Esophagus squamous epithelium (tissue), 5 donors: ENCODE measurements around the gene ZNF217. TPM values are rescaled to one million over a fixed set of nuclear protein-coding genes. Genes with fewer than 3 reads are reported as not detected.

ENCODE experiments used
- DNase-seq: peaks from one replicate; lab custom pipeline; 2025; lab: John Stamatoyannopoulos, UW
- H3K27ac ChIP-seq, 4 donors: fragments of 200-600 bp; sonication (generic); one replicate each; pipeline ENCODE4 v1.5.1; 2016 to 2019; ENCODE audit warnings: mild to moderate bottlenecking in 1 of 4
- H3K27me3 ChIP-seq, 4 donors: fragments of 200-600 bp; sonication (generic); 1 replicate in 3 of 4; 2 replicates in 1 of 4; pipeline versions ENCODE4 v1.5.1 to v1.6.0; 2017 to 2021; ENCODE audit warnings: antibody characterized with exemption in 1 of 4
- H3K36me3 ChIP-seq, 3 donors: fragments of 200-600 bp; sonication (generic); one replicate each; pipeline ENCODE4 v1.5.1; 2016 to 2019
- H3K4me1 ChIP-seq, 3 donors: fragments of 200-600 bp; sonication (generic); one replicate each; pipeline ENCODE4 v1.5.1; 2017 to 2019
- H3K4me3 ChIP-seq, 4 donors: fragments of 200-600 bp; sonication (generic); 1 replicate in 3 of 4; 2 replicates in 1 of 4; pipeline ENCODE4 v1.5.1; 2016 to 2019; ENCODE audit warnings: mild to moderate bottlenecking in 2 of 4, moderate library complexity in 1 of 4
- H3K9me3 ChIP-seq, 3 donors: fragments of 200-600 bp; sonication (generic); one replicate each; pipeline ENCODE4 v1.5.1; 2016 to 2019
- CTCF ChIP-seq, 6 experiments: fragments of 450-650 bp in 4 of 6; fragments of 200-600 bp in 2 of 6; sonication (generic) in 2 of 6; IDR thresholded peaks; one replicate each; pipeline ENCODE4 v1.5.1; 2016 to 2019; ENCODE audit warnings: antibody characterized with exemption in 6 of 6, mild to moderate bottlenecking in 4 of 6, moderate library complexity in 4 of 6
- POLR2A ChIP-seq, 4 donors: fragments of 450-650 bp; IDR thresholded peaks; one replicate each; pipeline ENCODE4 v1.6.1; 2017; ENCODE audit warnings: antibody characterized with exemption in 4 of 4, mild to moderate bottlenecking in 4 of 4, moderate library complexity in 3 of 4
- WGBS, 2 donors: methylation state at CpG; one replicate each; pipeline ENCODE4 v1.1.5; 2018; 5-methylcytosine and 5-hydroxymethylcytosine counted together
- intact Hi-C: fragments of 100-400 bp; cut with DNase I; formaldehyde crosslinking; loops from one replicate; pipeline ENCODE4 v1.15.0; 2022
- total RNA-seq, 4 donors: library from RNA; depleted of rRNA; stranded (reverse); fragments of >200 nt; gene quantifications; one replicate each; pipeline ENCODE4 v1.1.0, GENCODE V29; 2016
- donor health status: DM: yes; HTN: yes; CAD: no.

The ZNF217 gene
- total RNA-seq, 4 donors from 2014 or later: 20.7 to 27.5 (median 22.2) TPM

- Histone ChIP-seq H3K9me3 (no peaks in the 10 kb centered on the region), H3K36me3 (peaks cover 11 to 40% (median 22%) of the 10 kb centered on the region in 3 donors), H3K4me3 (peak overlapping the region in 2 of 4 donors; percentile 2 to 26), H3K4me1 (peaks cover 36 to 95% (median 65%) of the 10 kb centered on the region in 3 donors), H3K27me3 (no peaks in the 10 kb centered on the region), H3K27ac (peak overlapping the region; percentile 70 to 86 (median 83))
- no peak for DNase-seq
- TF ChIP-seq POLR2A (IDR thresholded peaks at IDR 0.05) (no peak), CTCF (IDR thresholded peaks at IDR 0.05) (no peak)
- 83 to 90% methylated on average over 7 to 9 of the region's 9 CpGs for whole genome bisulfite sequencing, 2 donors
- intact Hi-C loops: no loop called here
These were observed 11.4 kb downstream of the ZNF217 start for GRCh38 chr20:53582251-53582570.

GRCh38 chr20:53581444-53582250 lies 12.0 kb downstream of the ZNF217 start:
- 66 to 73% methylated on average over 23 to 30 of the region's 44 CpGs for WGBS, 2 donors
- Histone ChIP-seq H3K9me3 (no peaks in the 10 kb centered on the region), H3K4me1 (peaks cover 36 to 90% (median 59%) of the 10 kb centered on the region in 3 donors), H3K4me3 (peak overlapping the region in 3 of 4 donors; percentile 2 to 26 (median 15)), H3K36me3 (peaks cover 17 to 46% (median 26%) of the 10 kb centered on the region in 3 donors), H3K27me3 (no peaks in the 10 kb centered on the region), H3K27ac (peak overlapping the region; percentile 70 to 86 (median 83))
- no peak for DNase-seq
- intact Hi-C loops: no loop called here
- TF ChIP-seq POLR2A (IDR thresholded peaks at IDR 0.05) (peak in 1 of 4 donors; percentile 46), CTCF (IDR thresholded peaks at IDR 0.05) (no peak)

GRCh38 chr20:53580376-53581111 lies 13.1 kb downstream of the ZNF217 start:
- Histone ChIP-seq H3K27ac (peak overlapping the region; percentile 72 to 86 (median 83)), H3K27me3 (no peaks in the 10 kb centered on the region), H3K9me3 (no peaks in the 10 kb centered on the region), H3K4me3 (peak overlapping the region in 3 of 4 donors; percentile 6 to 53 (median 11)), H3K4me1 (peaks cover 36 to 82% (median 50%) of the 10 kb centered on the region in 3 donors), H3K36me3 (peaks cover 28 to 57% (median 37%) of the 10 kb centered on the region in 3 donors)
- intact Hi-C loops: no loop called here
- DNase-seq: no peak
- 63 to 71% methylated on average over 7 of the region's 7 CpGs for WGBS, 2 donors
- TF ChIP-seq POLR2A (IDR thresholded peaks at IDR 0.05) (no peak), CTCF (IDR thresholded peaks at IDR 0.05) (peak in 4 of 6 experiments; percentile 12 to 49 (median 24))

GRCh38 chr20:53579581-53580375 lies 13.9 kb downstream of the ZNF217 start:
- peak in 1 of 6 experiments; percentile 17 for TF ChIP-seq CTCF (IDR thresholded peaks at IDR 0.05)
- TF ChIP-seq POLR2A (IDR thresholded peaks at IDR 0.05): peak in 1 of 4 donors; percentile 17
- H3K4me1 ChIP-seq: peaks cover 36 to 82% (median 48%) of the 10 kb centered on the region in 3 donors
- H3K27ac ChIP-seq: peak overlapping the region; percentile 72 to 86 (median 83)
- H3K9me3 ChIP-seq: no peaks in the 10 kb centered on the region
- DNase-seq: no peak
- peaks cover 33 to 65% (median 45%) of the 10 kb centered on the region in 3 donors for H3K36me3 ChIP-seq
- intact Hi-C loops: loop anchor here (5.0 kb wide), 1 partner anchor 338 kb away; no protein-coding TSS in a partner anchor
- H3K27me3 ChIP-seq: no peaks in the 10 kb centered on the region
- peak overlapping the region in 3 of 4 donors; percentile 6 to 53 (median 11) for H3K4me3 ChIP-seq
- 19 to 21% methylated on average over 10 of the region's 10 CpGs for WGBS, 2 donors
